ENCODE data around the gene RAD17. TPM values are rescaled to one million over a fixed set of nuclear protein-coding genes. Genes with fewer than 3 reads are reported as not detected.

The RAD17 gene
- total and polyA plus RNA-seq, 2 of the 8 experiments (the other 6 are each of a cell fraction or from before 2014, with no cell fraction given), result 12.9 to 28.1 TPM

DNA sequence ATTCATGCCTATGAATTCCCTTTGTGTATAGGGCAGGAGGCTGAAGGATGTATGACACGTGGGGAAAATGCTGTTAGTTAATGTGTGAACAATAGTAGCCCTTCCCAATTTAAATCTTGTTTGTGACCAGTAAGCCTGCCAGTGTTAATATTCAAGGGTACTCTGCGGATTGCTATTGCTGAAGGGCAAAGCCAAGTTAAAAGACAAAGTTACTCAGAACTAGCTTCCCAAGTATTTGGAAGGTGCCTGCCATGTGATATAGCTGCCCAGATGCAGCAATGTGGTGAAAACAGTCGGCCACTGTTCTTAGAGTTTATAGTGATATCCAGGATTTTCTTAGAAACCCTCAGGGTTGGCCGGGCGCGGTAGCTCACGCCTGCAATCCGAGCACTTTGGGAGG, 79.9 kb downstream of the RAD17 start:
- no peaks in the 10 kb centered on the region for H3K36me3 ChIP-seq (ENCODE audit: control insufficient read depth in 2 of 4, insufficient read depth in 4 of 4, low read length in 3 of 4)
- no peak overlapping the region for H3K18ac ChIP-seq (ENCODE audit: extremely low read depth, low read length)
- no peak overlapping the region for H3K56ac ChIP-seq (replicated peaks; ENCODE audit: insufficient read length, low read depth, low read length)
- no peaks in the 10 kb centered on the region for H4K20me1 ChIP-seq (replicated peaks in 1 of 2; ENCODE audit: control insufficient read depth in 1 of 2, insufficient read depth in 2 of 2, low read length in 2 of 2)
- no peak overlapping the region for H3K4me2 ChIP-seq (ENCODE audit: insufficient read depth in 1 of 2, low read depth in 2 of 2, low read length in 2 of 2)
- H3K27ac ChIP-seq (ENCODE audit: low read depth, low read length), result no peak overlapping the region
- H4K5ac ChIP-seq (ENCODE audit: insufficient read length, low read depth, low read length), result no peak overlapping the region
- no peaks in the 10 kb centered on the region for H3K27me3 ChIP-seq (replicated peaks in 1 of 4; ENCODE audit: control insufficient read depth in 3 of 4, extremely low read depth in 1 of 4, insufficient read depth in 3 of 4, low read length in 3 of 4)
- no peak overlapping the region for H3K14ac ChIP-seq (ENCODE audit: insufficient read length)
- no peak overlapping the region for H3K4ac ChIP-seq (replicated peaks; ENCODE audit: insufficient read length, low read depth, low read length)
- no peak overlapping the region for H3K4me3 ChIP-seq (ENCODE audit: extremely low read depth in 1 of 4, insufficient read depth in 2 of 4, low read depth in 3 of 4, low read length in 4 of 4)
- no peak overlapping the region for H2AK5ac ChIP-seq (ENCODE audit: low read depth, low read length)
- no peak overlapping the region for H4K8ac ChIP-seq (ENCODE audit: extremely low read depth, insufficient read depth, low read length)
- H3K4me1 ChIP-seq (replicated peaks in 1 of 4; ENCODE audit: control insufficient read depth in 3 of 4, insufficient read depth in 4 of 4, low read length in 3 of 4), result no peaks in the 10 kb centered on the region
- DNase-seq (ENCODE audit: low read depth in 1 of 2, low spot score in 2 of 2) (no peak), FAIRE-seq (no peak)
- H2BK5ac ChIP-seq (ENCODE audit: low read depth, low read length), result no peak overlapping the region
- no peaks in the 10 kb centered on the region for H3K79me2 ChIP-seq (ENCODE audit: control insufficient read depth in 1 of 2, insufficient read depth in 2 of 2, low read length in 2 of 2)
- H2BK15ac ChIP-seq (ENCODE audit: low read length), result no peak overlapping the region
- POLR2A ChIA-PET (ENCODE audit: partially characterized antibody), result no interaction called here
- no peaks in the 10 kb centered on the region for H3K9me3 ChIP-seq (ENCODE audit: insufficient read depth in 2 of 2, low read depth in 1 of 2, low read length in 1 of 2)
- H2BK12ac ChIP-seq (ENCODE audit: low read depth, low read length), result no peak overlapping the region
- no peak overlapping the region for H4K91ac ChIP-seq (replicated peaks; ENCODE audit: insufficient read length, low read length)
- no peak overlapping the region for H3K9ac ChIP-seq (replicated peaks in 1 of 4; ENCODE audit: extremely low read depth in 1 of 4, low read depth in 3 of 4, low read length in 3 of 4)
- no peak overlapping the region for H2BK20ac ChIP-seq (ENCODE audit: low read length)
- no peak for TF ChIP-seq SRF (IDR thresholded peaks at IDR 0.05; ENCODE audit: low read depth, low read length)
- H2BK120ac ChIP-seq (replicated peaks; ENCODE audit: low read depth, low read length), result no peak overlapping the region
- H3K23me2 ChIP-seq (ENCODE audit: low read depth, low read length), result no peaks in the 10 kb centered on the region
- no peak overlapping the region for H3K23ac ChIP-seq (ENCODE audit: insufficient read length)
- CTCF ChIA-PET (ENCODE audit: partially characterized antibody), result no interaction called here
- H3K79me1 ChIP-seq (ENCODE audit: low read depth, low read length), result no peaks in the 10 kb centered on the region
- no peak overlapping the region for H2AFZ ChIP-seq (ENCODE audit: low read length)
- 91% methylated on average over 8 of the region's 8 CpGs; no CpG with 5 or more reads in 1 of the 2 experiments for WGBS, 2 experiments (ENCODE audit: extremely low coverage in 1 of 2, insufficient coverage in 1 of 2, insufficient read length in 1 of 2, insufficient replicate concordance in 2 of 2, low coverage in 1 of 2, low lambda C conversion rate in 2 of 2, missing lambda C conversion rate in 1 of 2)
